Measurements from ENCODE around the gene TXNL4A.
A peak's percentile ranks its signal among the peaks of the same experiment; 100 is the strongest.

The TXNL4A gene

DNA sequence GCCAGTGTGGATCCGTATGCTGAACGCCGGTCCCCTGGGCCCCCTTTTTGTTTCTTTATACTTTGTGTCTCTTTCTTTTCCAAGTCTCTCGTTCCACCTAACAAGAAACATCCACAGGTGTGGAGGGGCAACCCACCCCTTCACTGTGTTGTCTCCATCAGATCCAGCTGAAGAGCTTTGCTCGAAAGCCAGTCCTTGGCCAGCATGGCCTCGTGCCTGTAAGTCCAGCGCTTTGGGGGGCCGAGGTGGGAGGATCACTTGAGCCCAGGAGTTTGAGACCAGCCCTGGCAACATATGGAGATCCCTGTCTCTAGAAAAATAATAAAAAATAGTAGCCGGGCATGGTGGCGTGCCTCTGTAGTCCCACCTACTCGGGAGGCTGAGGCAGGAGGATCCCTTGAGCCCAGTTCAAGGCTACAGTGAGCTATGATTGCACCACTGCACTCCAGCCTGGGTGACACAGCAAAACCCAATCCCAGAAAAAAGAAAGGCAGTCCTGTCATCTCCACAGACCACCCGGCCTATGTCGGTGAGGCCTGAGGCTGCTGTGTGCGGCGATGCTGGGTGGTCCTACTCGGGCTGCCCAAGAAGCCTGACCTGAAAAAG, 27.3 kb downstream of the TXNL4A start:
- TF ChIP-seq, protein P1, sequence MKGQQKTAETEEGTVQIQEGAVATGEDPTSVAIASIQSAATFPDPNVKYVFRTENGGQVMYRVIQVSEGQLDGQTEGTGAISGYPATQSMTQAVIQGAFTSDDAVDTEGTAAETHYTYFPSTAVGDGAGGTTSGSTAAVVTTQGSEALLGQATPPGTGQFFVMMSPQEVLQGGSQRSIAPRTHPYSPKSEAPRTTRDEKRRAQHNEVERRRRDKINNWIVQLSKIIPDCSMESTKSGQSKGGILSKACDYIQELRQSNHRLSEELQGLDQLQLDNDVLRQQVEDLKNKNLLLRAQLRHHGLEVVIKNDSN (IDR thresholded peaks at IDR 0.05): no peak
- no peak for TF ChIP-seq FOXM1 (IDR thresholded peaks at IDR 0.05; ENCODE audit: borderline replicate concordance, low read depth)
- no peak for TF ChIP-seq TAF1 (IDR thresholded peaks at IDR 0.05; ENCODE audit: low read depth)
- TF ChIP-seq TCF12 (IDR thresholded peaks at IDR 0.05; ENCODE audit: low read depth): no peak
- no peak for TF ChIP-seq NFIC (IDR thresholded peaks at IDR 0.05)

DNA sequence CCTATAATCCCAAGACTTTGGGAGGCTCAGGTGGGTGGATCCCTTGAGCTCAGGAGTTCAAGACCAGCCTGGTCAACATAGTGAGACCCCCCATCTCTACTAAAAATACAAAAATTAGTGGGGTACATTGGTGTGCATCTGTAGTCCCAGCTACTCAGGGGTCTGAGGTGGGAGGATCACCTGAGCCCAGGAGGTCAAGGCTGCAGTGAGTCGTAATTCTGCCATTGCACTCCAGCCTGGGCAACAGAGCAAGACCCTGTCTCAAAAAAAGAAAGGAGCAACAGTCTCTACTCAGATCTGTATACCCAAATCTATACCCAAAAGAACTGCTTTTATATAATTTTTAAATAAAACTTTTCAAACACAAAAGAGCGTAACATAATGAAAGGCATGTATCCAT, 29.4 kb downstream of the TXNL4A start:
- TF ChIP-seq YY1 (IDR thresholded peaks at IDR 0.05; ENCODE audit: low read depth) (no peak), EP300 (IDR thresholded peaks at IDR 0.05; ENCODE audit: borderline replicate concordance) (no peak)
- TF ChIP-seq, protein P2, sequence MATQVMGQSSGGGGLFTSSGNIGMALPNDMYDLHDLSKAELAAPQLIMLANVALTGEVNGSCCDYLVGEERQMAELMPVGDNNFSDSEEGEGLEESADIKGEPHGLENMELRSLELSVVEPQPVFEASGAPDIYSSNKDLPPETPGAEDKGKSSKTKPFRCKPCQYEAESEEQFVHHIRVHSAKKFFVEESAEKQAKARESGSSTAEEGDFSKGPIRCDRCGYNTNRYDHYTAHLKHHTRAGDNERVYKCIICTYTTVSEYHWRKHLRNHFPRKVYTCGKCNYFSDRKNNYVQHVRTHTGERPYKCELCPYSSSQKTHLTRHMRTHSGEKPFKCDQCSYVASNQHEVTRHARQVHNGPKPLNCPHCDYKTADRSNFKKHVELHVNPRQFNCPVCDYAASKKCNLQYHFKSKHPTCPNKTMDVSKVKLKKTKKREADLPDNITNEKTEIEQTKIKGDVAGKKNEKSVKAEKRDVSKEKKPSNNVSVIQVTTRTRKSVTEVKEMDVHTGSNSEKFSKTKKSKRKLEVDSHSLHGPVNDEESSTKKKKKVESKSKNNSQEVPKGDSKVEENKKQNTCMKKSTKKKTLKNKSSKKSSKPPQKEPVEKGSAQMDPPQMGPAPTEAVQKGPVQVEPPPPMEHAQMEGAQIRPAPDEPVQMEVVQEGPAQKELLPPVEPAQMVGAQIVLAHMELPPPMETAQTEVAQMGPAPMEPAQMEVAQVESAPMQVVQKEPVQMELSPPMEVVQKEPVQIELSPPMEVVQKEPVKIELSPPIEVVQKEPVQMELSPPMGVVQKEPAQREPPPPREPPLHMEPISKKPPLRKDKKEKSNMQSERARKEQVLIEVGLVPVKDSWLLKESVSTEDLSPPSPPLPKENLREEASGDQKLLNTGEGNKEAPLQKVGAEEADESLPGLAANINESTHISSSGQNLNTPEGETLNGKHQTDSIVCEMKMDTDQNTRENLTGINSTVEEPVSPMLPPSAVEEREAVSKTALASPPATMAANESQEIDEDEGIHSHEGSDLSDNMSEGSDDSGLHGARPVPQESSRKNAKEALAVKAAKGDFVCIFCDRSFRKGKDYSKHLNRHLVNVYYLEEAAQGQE (IDR thresholded peaks at IDR 0.05; ENCODE audit: low read depth): no peak

DNA sequence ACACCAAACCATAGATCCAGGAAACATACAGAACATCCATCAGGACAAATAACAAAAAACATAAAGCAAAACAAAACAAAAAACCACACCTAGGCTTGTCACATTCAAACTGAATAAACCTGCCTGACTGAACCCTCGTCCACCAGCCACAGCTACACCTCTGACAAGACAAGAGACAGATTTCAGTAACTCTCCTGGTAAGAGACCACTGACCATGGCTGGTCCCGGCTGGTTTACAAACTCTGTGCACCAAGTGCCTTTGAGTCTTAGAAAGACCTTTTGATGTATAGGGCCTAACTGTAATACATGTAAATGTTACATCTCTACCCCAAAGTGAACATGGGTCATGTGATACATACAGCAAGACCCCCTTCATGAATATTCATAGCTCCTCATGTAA, 32.1 kb downstream of the TXNL4A start:
- TF ChIP-seq, protein P2 (IDR thresholded peaks at IDR 0.05; ENCODE audit: low read depth): no peak
- TF ChIP-seq CREB1 (IDR thresholded peaks at IDR 0.05; ENCODE audit: low read depth) (no peak), YY1 (IDR thresholded peaks at IDR 0.05; ENCODE audit: low read depth) (no peak), NFIC (IDR thresholded peaks at IDR 0.05) (no peak), RAD21 (IDR thresholded peaks at IDR 0.05; ENCODE audit: low read depth) (no peak), TAF1 (IDR thresholded peaks at IDR 0.05; ENCODE audit: low read depth) (no peak), EGR1 (IDR thresholded peaks at IDR 0.05) (no peak), FOXM1 (IDR thresholded peaks at IDR 0.05; ENCODE audit: borderline replicate concordance, low read depth) (no peak), TCF12 (IDR thresholded peaks at IDR 0.05; ENCODE audit: low read depth) (no peak), EP300 (IDR thresholded peaks at IDR 0.05; ENCODE audit: borderline replicate concordance) (no peak), CEBPB (IDR thresholded peaks at IDR 0.05) (no peak), ZBTB7A (IDR thresholded peaks at IDR 0.05; ENCODE audit: low read depth) (no peak), TEAD4 (IDR thresholded peaks at IDR 0.05) (no peak)
- TF ChIP-seq, protein P1 (IDR thresholded peaks at IDR 0.05): no peak
- TF ChIP-seq, protein P3, sequence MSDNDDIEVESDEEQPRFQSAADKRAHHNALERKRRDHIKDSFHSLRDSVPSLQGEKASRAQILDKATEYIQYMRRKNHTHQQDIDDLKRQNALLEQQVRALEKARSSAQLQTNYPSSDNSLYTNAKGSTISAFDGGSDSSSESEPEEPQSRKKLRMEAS (IDR thresholded peaks at IDR 0.05): no peak

DNA sequence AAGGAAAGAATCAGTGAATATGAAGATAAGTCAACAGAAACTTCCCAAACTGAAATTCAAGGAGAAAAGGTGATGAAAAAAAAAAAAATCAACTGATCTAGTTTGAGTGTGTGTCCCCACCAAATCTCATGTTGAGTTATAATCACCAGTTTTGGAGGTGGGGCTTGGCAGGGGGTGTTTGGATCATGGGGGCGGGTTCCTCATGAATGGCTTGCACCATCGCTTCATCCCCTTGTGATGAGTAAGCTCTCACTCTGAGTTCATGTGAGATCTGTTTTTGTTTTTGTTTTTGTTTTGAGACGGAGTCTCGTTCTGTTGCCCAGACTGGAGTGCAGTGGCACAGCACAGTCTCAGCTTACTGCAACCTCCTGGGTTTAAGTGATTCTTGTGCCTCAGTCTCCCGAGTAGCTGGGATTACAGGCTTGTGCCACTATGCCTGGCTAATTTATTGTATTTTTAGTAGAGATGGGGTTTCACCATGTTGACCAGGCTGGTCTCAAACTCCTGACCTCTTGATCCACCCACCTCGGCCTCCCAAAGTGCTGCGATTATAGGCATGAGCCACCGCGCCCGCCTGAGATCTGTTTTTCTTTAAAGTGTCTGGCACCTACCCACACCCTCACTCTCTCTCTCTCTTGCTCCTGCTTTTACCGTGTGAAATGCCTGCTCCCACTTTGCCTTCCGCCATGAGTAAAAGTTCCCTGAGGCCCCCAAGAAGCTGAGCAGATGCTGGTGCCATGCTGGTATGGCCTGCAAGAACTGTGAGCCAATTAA, 32.9 kb downstream of the TXNL4A start:
- TF ChIP-seq, protein P2 (IDR thresholded peaks at IDR 0.05; ENCODE audit: low read depth): no peak
- TF ChIP-seq, protein P1 (IDR thresholded peaks at IDR 0.05): no peak

DNA sequence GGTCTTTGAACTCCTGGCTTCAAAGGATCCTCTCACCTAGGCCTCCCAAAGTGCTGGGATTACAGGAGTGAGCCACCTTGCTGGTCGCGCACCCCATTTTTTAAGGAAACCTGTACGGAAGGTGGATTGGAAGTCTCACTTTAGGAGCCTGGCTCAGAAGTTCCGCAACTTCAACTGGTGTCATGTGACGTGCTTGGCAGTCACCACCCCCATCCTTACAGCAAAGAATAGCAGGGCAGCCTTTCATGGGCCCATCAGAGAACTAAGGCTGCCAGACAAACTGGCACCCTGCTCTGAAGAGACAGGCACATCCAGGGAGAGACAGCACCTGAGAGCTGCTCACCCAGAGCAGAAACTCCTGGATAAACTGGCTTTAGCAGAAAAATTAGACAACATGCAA, 33.6 kb downstream of the TXNL4A start:
- no peak for TF ChIP-seq RAD21 (IDR thresholded peaks at IDR 0.05; ENCODE audit: low read depth)
- TF ChIP-seq, protein P1 (IDR thresholded peaks at IDR 0.05): peak; percentile 69

All from Ishikawa (cell line).